GM12878 (cell line): Measurements from ENCODE around the gene SRCAP. TPM values are rescaled to one million over a fixed set of nuclear protein-coding genes. Genes with fewer than 3 reads are reported as not detected.

ENCODE experiments used
- FOXM1 ChIP-seq: IDR thresholded peaks from 2 replicates; pipeline ENCODE4 v1.6.1; 2012; ENCODE audit warnings: low read depth, mild to moderate bottlenecking, inconsistent platforms, low read length, moderate library complexity
- HCFC1 ChIP-seq: fragments of 150-350 bp; IDR thresholded peaks from 2 replicates; pipeline ENCODE4 v1.6.1; 2014; ENCODE audit warnings: low read length
- HDGF ChIP-seq: fragments of 450-650 bp; IDR thresholded peaks from 2 replicates; pipeline ENCODE4 v1.6.1; 2016; ENCODE audit warnings: antibody characterized with exemption
- JUNB ChIP-seq: IDR thresholded peaks from 2 replicates; pipeline ENCODE4 v1.6.1; 2016; ENCODE audit warnings: antibody characterized with exemption, mild to moderate bottlenecking
- JUND ChIP-seq: IDR thresholded peaks from 2 replicates; pipeline ENCODE4 v1.6.1; 2012; ENCODE audit warnings: low read depth, mild to moderate bottlenecking, low read length, improper control_type of control experiment, moderate library complexity
- MXI1 ChIP-seq: fragments of 150-350 bp; IDR thresholded peaks from 2 replicates; pipeline ENCODE4 v1.6.1; 2011; ENCODE audit warnings: low read depth, mild to moderate bottlenecking, inconsistent platforms, low read length, improper control_type of control experiment
- NBN ChIP-seq: fragments of 450-650 bp; IDR thresholded peaks from 2 replicates; pipeline ENCODE4 v1.6.1; 2016
- NFIC ChIP-seq: IDR thresholded peaks from 2 replicates; pipeline ENCODE4 v1.6.1; 2012; ENCODE audit warnings: low read depth, mild to moderate bottlenecking, inconsistent platforms, low read length, moderate library complexity
- NFXL1 ChIP-seq: fragments of 450-650 bp; IDR thresholded peaks from 2 replicates; pipeline ENCODE4 v1.6.1; 2017; ENCODE audit warnings: antibody characterized with exemption, mild to moderate bottlenecking, borderline replicate concordance
- NFYA ChIP-seq: IDR thresholded peaks from 2 replicates; pipeline ENCODE4 v1.6.1; 2011; ENCODE audit warnings: low read depth, mild to moderate bottlenecking, low read length, improper control_type of control experiment, borderline replicate concordance
- NR2F1 ChIP-seq: fragments of 450-650 bp; conservative IDR thresholded peaks from 2 replicates; pipeline ENCODE4 v1.6.1; 2017; ENCODE audit warnings: mild to moderate bottlenecking
- PML ChIP-seq: IDR thresholded peaks from 2 replicates; pipeline ENCODE4 v1.6.1; 2012; ENCODE audit warnings: low read length, inconsistent platforms
- POLR2AphosphoS5 ChIP-seq: IDR thresholded peaks from 2 replicates; pipeline ENCODE4 v1.6.1; 2011; ENCODE audit warnings: mild to moderate bottlenecking, low read length, inconsistent platforms
- POU2F2 ChIP-seq: IDR thresholded peaks from 3 replicates; pipeline ENCODE4 v1.6.1; 2011; ENCODE audit warnings: low read depth, mild to moderate bottlenecking, low read length, borderline replicate concordance
- RUNX3 ChIP-seq: IDR thresholded peaks from 2 replicates; pipeline ENCODE4 v1.6.1; 2012; ENCODE audit warnings: low read length, inconsistent platforms
- SREBF1 ChIP-seq: IDR thresholded peaks from 2 replicates; pipeline ENCODE4 v1.6.1; 2012; ENCODE audit warnings: mild to moderate bottlenecking, low read length
- TCF12 ChIP-seq: IDR thresholded peaks from 2 replicates; pipeline ENCODE4 v1.6.1; 2011; ENCODE audit warnings: low read depth, mild to moderate bottlenecking, low read length
- TCF7 ChIP-seq: IDR thresholded peaks from 2 replicates; pipeline ENCODE4 v1.6.1; 2014; ENCODE audit warnings: antibody characterized with exemption, borderline replicate concordance
- ZSCAN29 ChIP-seq: fragments of 450-650 bp; IDR thresholded peaks from 2 replicates; pipeline ENCODE4 v1.6.1; 2017; ENCODE audit warnings: mild to moderate bottlenecking, moderate library complexity
- polyA plus RNA-seq, 11 experiments: library from polyadenylated mRNA; depleted of rRNA in 4 of 11; unstranded in 6 of 11; stranded (reverse) in 5 of 11; fragments of >200 nt; fragmentation: Nextera tagmentation in 4 of 11; fragmentation: Illumina TruSeq in 1 of 11; extraction: Ambion mirVana in 4 of 11; extraction: Trizol in 1 of 11; gene quantifications; 1 replicate in 1 of 11; 2 replicates in 10 of 11; pipeline versions ENCODE4 v1.2.1 to v1.2.3, GENCODE V29; 2011 to 2016; ENCODE audit warnings: inconsistent platforms in 2 of 11, missing spikeins in 2 of 11, low read depth in 1 of 11
- total RNA-seq, 4 experiments: library from RNA; depleted of rRNA in 3 of 4; stranded (reverse); fragments of >200 nt in 3 of 4; fragmentation: Illumina TruSeq in 1 of 4; extraction: Trizol in 1 of 4; gene quantifications; 2 replicates each; pipeline versions ENCODE4 v1.2.1 to v1.2.3, GENCODE V29; 2013 to 2021
- TF ChIP-seq, protein P1 (sequence below): fragments of 450-650 bp; IDR thresholded peaks from 2 replicates; pipeline ENCODE4 v1.6.1; 2016; ENCODE audit warnings: mild to moderate bottlenecking
- TF ChIP-seq, protein P2 (sequence below): fragments of 450-650 bp; conservative IDR thresholded peaks from 2 replicates; pipeline ENCODE4 v1.6.1; 2017; ENCODE audit warnings: mild to moderate bottlenecking, moderate library complexity
- TF ChIP-seq, protein P3 (sequence below): IDR thresholded peaks from 2 replicates; pipeline ENCODE4 v1.6.1; 2011; ENCODE audit warnings: borderline replicate concordance, low read depth, mild to moderate bottlenecking, moderate library complexity, low read length; ENCODE audit not compliant: insufficient read depth, poor library complexity, severe bottlenecking
- TF ChIP-seq, protein P4 (sequence below): fragments of 450-650 bp; formaldehyde crosslinking; IDR thresholded peaks from 2 replicates; pipeline ENCODE4 v1.4.0; 2020; ENCODE audit warnings: mild to moderate bottlenecking, moderate library complexity

The SRCAP gene
- total and polyA plus RNA-seq, 10 of the 15 experiments (the other 5 are each of a cell fraction or from before 2014, with no cell fraction given), result 0.24 to 58.4 (median 11.6) TPM

DNA sequence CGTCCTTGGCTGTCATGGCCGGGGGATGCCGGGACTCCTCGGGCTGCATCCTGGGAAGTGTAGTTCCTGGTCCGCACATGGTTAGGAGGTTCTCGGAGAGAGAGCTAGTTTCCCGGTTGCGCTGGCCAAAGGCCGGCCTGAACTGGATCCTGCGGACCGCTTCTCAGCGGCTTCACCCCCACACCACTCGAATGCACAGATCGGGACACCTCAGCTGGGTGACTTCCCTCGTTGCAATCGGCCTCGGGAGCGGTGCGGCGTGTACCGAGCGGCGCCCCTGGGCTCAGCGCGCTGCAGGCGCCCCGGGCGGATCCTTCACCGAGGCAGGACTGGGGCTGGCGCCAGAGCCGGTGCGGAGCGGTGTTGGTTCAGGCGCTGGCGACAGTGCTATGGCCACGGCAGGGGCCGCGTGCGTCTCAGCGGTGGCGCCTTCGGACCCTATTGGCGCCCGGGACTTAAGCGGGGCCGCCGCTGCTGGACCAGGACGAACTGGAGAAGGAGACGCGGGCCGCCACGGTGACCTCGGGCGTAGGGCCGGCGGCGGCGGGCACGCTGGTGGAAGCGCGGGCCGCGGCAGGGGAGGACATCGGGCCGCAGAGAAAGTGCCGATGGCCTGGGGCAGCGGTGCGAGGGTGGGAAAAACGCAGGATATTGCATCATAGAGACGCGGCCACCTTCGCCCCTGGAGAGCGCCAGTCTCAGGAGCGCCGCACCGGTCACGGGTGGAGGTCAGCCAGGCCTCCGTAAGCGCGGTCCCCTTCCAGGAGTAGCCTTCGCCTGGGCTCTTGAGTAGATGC is 76.6 kb downstream of the SRCAP start (continued):
- peak; percentile 34 for TF ChIP-seq RUNX3
- TF ChIP-seq JUNB, result no peak
- peak; percentile 65 for TF ChIP-seq NR2F1
- no peak for TF ChIP-seq JUND
- TF ChIP-seq, protein P1, sequence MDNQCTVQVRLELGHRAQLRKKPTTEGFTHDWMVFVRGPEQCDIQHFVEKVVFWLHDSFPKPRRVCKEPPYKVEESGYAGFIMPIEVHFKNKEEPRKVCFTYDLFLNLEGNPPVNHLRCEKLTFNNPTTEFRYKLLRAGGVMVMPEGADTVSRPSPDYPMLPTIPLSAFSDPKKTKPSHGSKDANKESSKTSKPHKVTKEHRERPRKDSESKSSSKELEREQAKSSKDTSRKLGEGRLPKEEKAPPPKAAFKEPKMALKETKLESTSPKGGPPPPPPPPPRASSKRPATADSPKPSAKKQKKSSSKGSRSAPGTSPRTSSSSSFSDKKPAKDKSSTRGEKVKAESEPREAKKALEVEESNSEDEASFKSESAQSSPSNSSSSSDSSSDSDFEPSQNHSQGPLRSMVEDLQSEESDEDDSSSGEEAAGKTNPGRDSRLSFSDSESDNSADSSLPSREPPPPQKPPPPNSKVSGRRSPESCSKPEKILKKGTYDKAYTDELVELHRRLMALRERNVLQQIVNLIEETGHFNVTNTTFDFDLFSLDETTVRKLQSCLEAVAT, result no peak
- TF ChIP-seq HCFC1, result peak; percentile 88
- no peak for TF ChIP-seq ZSCAN29
- no peak for TF ChIP-seq NFXL1
- TF ChIP-seq PML, result peak; percentile 29; the same call in 1 of the 2 replicates
- TF ChIP-seq, protein P2, sequence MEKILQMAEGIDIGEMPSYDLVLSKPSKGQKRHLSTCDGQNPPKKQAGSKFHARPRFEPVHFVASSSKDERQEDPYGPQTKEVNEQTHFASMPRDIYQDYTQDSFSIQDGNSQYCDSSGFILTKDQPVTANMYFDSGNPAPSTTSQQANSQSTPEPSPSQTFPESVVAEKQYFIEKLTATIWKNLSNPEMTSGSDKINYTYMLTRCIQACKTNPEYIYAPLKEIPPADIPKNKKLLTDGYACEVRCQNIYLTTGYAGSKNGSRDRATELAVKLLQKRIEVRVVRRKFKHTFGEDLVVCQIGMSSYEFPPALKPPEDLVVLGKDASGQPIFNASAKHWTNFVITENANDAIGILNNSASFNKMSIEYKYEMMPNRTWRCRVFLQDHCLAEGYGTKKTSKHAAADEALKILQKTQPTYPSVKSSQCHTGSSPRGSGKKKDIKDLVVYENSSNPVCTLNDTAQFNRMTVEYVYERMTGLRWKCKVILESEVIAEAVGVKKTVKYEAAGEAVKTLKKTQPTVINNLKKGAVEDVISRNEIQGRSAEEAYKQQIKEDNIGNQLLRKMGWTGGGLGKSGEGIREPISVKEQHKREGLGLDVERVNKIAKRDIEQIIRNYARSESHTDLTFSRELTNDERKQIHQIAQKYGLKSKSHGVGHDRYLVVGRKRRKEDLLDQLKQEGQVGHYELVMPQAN, result no peak
- no peak for TF ChIP-seq NFYA
- no peak for TF ChIP-seq HDGF
- no peak; the same call in 2 of the 3 replicates for TF ChIP-seq POU2F2
- TF ChIP-seq TCF7, result no peak
- TF ChIP-seq SREBF1, result no peak
- TF ChIP-seq MXI1, result peak; percentile 65; the same call in 1 of the 2 replicates
- TF ChIP-seq, protein P3, sequence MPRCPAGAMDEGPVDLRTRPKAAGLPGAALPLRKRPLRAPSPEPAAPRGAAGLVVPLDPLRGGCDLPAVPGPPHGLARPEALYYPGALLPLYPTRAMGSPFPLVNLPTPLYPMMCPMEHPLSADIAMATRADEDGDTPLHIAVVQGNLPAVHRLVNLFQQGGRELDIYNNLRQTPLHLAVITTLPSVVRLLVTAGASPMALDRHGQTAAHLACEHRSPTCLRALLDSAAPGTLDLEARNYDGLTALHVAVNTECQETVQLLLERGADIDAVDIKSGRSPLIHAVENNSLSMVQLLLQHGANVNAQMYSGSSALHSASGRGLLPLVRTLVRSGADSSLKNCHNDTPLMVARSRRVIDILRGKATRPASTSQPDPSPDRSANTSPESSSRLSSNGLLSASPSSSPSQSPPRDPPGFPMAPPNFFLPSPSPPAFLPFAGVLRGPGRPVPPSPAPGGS, result peak; percentile 27
- TF ChIP-seq, protein P4, sequence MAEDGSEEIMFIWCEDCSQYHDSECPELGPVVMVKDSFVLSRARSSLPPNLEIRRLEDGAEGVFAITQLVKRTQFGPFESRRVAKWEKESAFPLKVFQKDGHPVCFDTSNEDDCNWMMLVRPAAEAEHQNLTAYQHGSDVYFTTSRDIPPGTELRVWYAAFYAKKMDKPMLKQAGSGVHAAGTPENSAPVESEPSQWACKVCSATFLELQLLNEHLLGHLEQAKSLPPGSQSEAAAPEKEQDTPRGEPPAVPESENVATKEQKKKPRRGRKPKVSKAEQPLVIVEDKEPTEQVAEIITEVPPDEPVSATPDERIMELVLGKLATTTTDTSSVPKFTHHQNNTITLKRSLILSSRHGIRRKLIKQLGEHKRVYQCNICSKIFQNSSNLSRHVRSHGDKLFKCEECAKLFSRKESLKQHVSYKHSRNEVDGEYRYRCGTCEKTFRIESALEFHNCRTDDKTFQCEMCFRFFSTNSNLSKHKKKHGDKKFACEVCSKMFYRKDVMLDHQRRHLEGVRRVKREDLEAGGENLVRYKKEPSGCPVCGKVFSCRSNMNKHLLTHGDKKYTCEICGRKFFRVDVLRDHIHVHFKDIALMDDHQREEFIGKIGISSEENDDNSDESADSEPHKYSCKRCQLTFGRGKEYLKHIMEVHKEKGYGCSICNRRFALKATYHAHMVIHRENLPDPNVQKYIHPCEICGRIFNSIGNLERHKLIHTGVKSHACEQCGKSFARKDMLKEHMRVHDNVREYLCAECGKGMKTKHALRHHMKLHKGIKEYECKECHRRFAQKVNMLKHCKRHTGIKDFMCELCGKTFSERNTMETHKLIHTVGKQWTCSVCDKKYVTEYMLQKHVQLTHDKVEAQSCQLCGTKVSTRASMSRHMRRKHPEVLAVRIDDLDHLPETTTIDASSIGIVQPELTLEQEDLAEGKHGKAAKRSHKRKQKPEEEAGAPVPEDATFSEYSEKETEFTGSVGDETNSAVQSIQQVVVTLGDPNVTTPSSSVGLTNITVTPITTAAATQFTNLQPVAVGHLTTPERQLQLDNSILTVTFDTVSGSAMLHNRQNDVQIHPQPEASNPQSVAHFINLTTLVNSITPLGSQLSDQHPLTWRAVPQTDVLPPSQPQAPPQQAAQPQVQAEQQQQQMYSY (CRISPR knock-in tag), result no peak
- no peak for TF ChIP-seq NBN
- TF ChIP-seq POLR2AphosphoS5, result peak; percentile 60; the same call in 1 of the 2 replicates
- TF ChIP-seq TCF12, result no peak
- no peak for TF ChIP-seq FOXM1
- no peak for TF ChIP-seq NFIC
